Activated T-helper 1 cell treated with anti-CD3 and anti-CD28 coated beads, Interleukin-12 subunit alpha, Interleukin-12 subunit beta, Interleukin-2, Interleukin-4 antibody, amounts not matched to agents 30 ng/mL and 10 ng/mL and 1 ng/mL, durations not matched to agents 14 hours and 24 hours and 36 hours (primary cell): ENCODE results near the gene CPA2. TPM values are rescaled to one million over a fixed set of nuclear protein-coding genes. Genes with fewer than 3 reads are reported as not detected.

ENCODE experiments used
- DNase-seq: peaks from one replicate; pipeline ENCODE4 v3.0.0; 2021; ENCODE audit warnings: low spot score
- H3K27ac Mint-ChIP-seq: one replicate; pipeline ENCODE4 v1.8.0; 2021; ENCODE audit warnings: mild to moderate bottlenecking, mixed read lengths
- H3K27me3 Mint-ChIP-seq: one replicate; pipeline ENCODE4 v1.8.0; 2022; ENCODE audit warnings: mild to moderate bottlenecking, moderate library complexity, mixed read lengths; ENCODE audit not compliant: insufficient read depth
- H3K36me3 Mint-ChIP-seq: one replicate; pipeline ENCODE4 v1.8.0; 2021; ENCODE audit warnings: low read depth, mixed read lengths
- H3K4me1 Mint-ChIP-seq: one replicate; pipeline ENCODE4 v1.8.0; 2021; ENCODE audit warnings: low read depth, mixed read lengths
- H3K4me3 Mint-ChIP-seq: one replicate; pipeline ENCODE4 v1.8.0; 2021; ENCODE audit warnings: mild to moderate bottlenecking, moderate library complexity, mixed read lengths
- H3K9me3 Mint-ChIP-seq: one replicate; pipeline ENCODE4 v1.8.0; 2021; ENCODE audit warnings: mixed read lengths
- intact Hi-C: fragments of 100-400 bp; cut with micrococcal nuclease; formaldehyde crosslinking; loops from one replicate; pipeline ENCODE4 v1.15.1; 2024
- total RNA-seq: library from RNA; stranded (reverse); gene quantifications from 2 replicates; pipeline ENCODE4 v1.2.3, GENCODE V29; 2022

The CPA2 gene
- total RNA-seq, 1 donor from 2014 or later, result not detected

DNA sequence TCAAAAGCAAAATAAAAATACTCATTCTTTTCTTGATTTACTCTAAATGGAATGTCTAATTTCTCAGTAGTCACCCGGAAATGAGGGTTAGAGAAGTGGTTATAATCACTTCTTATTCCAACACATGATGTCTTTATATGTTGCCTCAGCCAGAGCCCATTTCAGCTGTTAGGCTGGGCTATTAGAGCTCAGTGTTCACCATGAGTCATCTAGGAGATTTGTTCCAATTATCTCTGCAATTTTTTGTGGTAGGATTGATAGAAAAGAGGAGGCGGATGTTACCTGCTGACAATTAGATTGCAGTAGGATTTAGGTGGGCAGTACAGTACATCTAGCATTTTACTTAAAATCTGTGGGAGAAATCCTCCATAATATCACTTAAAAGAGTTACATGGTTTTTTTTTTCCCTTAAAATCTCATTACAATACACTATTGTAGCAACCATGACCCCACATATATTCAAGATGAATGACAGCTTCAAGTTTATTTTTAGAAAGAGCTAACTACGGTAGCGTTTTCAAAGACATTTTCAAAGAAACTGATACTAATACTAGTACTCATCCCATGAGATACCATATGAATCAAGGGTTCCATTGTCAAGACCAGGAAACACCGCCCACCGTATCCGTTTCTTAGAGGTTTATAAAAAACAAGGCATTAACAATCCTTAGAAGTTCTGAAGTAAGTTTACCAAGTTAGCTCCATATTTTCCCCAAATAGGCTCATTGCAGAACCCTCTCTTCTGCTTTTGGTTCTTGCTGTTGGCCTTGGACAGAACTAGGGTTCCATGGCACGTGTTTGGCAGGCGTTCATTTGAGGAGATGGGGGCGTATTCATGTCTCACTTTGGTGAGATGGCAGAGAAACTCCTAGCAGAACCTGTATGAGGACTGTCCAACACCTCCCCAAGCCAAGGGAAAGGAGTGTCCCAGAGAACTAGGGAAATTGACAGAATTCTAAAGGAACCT lies 10.4 kb downstream of the CPA2 start:
- Mint-ChIP-seq H3K4me3 (peak overlapping the region; percentile 13), H3K27ac (peak overlapping the region; percentile 73), H3K9me3 (no peaks in the 10 kb centered on the region), H3K27me3 (peaks cover 2% of the 10 kb centered on the region), H3K4me1 (peaks cover 24% of the 10 kb centered on the region), H3K36me3 (no peaks in the 10 kb centered on the region)
- intact Hi-C loops, result loop anchor here (1.0 to 5.0 kb wide), 8 partner anchors 35 to 960 kb away; partner anchors contain the start of genes CEP41 and TMEM209
- no peak for DNase-seq

DNA sequence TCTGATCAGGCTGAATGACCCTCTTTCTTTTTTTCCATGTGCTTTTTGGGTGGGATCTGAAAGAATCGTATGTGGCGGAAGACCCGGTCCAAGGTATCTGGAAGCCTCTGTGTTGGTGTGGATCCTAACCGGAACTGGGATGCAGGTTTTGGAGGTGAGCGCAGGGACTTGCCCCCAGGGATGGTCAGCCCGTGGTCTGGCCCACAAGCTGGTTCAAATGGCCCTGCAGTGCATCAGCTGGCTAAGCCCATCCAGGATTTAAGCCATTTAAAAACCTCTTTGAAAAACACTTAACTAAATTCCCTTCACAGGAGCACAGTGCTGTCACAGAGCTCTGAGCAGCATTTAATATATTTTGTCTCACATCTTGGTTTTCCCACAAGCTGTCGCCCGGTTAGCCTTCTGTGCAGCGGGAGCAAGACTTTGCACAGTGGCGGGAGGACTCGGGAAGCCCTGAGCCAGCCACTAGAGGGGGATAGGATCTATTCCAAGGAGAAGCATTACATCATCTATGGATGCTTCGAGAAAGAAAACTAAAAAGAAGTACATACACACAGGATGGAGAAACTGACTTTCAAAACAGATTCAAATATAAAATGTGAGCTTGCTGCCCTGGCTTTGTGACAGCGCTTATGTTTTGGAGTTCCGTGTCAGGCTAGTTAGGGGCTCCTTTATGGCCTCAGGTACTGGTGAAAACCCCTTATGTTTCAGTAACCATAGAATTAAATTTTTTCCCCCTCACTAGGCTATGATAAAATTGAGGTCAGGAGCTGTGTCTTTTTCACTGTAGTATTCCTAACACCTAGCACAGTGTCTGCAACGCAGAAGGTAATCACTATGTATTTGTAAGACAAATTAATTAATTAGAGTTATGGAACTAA lies 11.3 kb downstream of the CPA2 start:
- intact Hi-C loops, result loop anchor here (1.0 to 5.0 kb wide), 8 partner anchors 36 to 959 kb away; partner anchors contain the start of genes CEP41 and TMEM209
- Mint-ChIP-seq H3K27ac (peak overlapping the region; percentile 73), H3K4me3 (no peak overlapping the region)

DNA sequence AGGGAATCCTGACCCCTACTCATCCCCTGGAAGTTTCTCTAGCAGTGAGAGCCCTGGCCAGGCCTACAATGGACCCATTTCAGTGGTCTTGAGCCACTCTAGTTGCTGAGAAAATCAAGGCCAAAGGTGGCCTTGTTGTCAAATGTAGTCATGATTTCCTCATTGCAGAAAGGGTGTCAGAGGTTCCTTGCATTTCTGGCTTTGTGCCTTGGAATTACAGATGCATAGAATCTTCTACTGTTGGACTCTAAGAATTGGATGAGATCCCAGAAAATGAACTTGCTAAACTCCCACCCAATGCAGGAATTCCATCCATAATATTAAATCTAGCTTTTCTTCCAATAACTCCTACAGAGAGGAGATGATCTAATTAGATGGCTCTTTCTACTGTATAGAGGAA lies 12.2 kb downstream of the CPA2 start:
- Mint-ChIP-seq H3K9me3 (no peaks in the 10 kb centered on the region), H3K36me3 (no peaks in the 10 kb centered on the region), H3K4me3 (no peak overlapping the region), H3K27ac (no peak overlapping the region), H3K4me1 (peaks cover 24% of the 10 kb centered on the region), H3K27me3 (peaks cover 2% of the 10 kb centered on the region)
- intact Hi-C loops, result loop anchor here (5.0 kb wide), 2 partner anchors 37 to 958 kb away; no protein-coding TSS in a partner anchor
- no peak for DNase-seq

More for the DNA sequence above, 11.3 kb downstream of the CPA2 start:
- peaks cover 2% of the 10 kb centered on the region for H3K27me3 Mint-ChIP-seq
- H3K4me1 Mint-ChIP-seq, result peaks cover 24% of the 10 kb centered on the region
- DNase-seq, result no peak
- no peaks in the 10 kb centered on the region for H3K36me3 Mint-ChIP-seq
- no peaks in the 10 kb centered on the region for H3K9me3 Mint-ChIP-seq

DNA sequence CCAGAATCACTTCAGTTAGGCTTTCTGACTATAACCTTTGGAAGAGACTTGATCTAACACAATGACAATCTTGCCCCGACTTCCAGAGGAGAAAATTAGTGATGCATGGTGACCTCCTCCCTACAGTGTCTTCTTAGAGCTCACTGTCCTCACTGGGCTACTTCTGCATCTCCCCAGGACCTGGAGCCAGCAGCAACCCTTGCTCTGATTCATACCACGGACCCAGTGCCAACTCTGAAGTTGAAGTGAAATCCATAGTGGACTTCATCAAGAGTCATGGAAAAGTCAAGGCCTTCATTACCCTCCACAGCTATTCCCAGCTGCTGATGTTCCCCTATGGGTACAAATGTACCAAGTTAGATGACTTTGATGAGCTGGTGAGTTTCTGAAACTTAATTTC lies 12.6 kb downstream of the CPA2 start:
- no peaks in the 10 kb centered on the region for H3K36me3 Mint-ChIP-seq
- no peak for DNase-seq
- peaks cover 1% of the 10 kb centered on the region for H3K27me3 Mint-ChIP-seq
- intact Hi-C loops, result loop anchor here (5.0 kb wide), 2 partner anchors 37 to 958 kb away; no protein-coding TSS in a partner anchor
- no peak overlapping the region for H3K27ac Mint-ChIP-seq
- no peaks in the 10 kb centered on the region for H3K9me3 Mint-ChIP-seq
- peaks cover 24% of the 10 kb centered on the region for H3K4me1 Mint-ChIP-seq
- no peak overlapping the region for H3K4me3 Mint-ChIP-seq

DNA sequence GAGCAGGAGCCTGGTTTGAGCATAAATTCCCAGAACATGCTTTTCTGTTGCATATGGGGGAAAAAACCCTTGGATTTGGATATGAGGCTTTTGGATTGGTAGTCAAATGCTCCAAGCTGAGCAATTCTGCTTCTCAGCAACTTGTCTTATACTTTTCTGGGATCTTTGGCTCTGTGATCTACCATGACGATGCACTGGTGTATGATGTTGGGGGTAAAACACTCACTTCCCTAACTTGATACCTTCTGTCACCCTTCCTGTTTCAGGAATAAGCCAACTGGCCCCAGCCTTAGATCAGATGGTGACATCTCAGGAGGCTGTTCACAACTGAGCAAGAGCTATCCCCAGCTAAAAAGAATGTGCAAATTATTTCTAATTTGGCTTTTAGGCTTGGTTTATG lies 13.2 kb downstream of the CPA2 start:
- Mint-ChIP-seq H3K27ac (no peak overlapping the region), H3K36me3 (no peaks in the 10 kb centered on the region), H3K27me3 (peaks cover 3% of the 10 kb centered on the region), H3K4me3 (no peak overlapping the region), H3K4me1 (peaks cover 24% of the 10 kb centered on the region), H3K9me3 (no peaks in the 10 kb centered on the region)
- DNase-seq, result no peak
- intact Hi-C loops, result loop anchor here (5.0 kb wide), 2 partner anchors 38 to 957 kb away; no protein-coding TSS in a partner anchor

DNA sequence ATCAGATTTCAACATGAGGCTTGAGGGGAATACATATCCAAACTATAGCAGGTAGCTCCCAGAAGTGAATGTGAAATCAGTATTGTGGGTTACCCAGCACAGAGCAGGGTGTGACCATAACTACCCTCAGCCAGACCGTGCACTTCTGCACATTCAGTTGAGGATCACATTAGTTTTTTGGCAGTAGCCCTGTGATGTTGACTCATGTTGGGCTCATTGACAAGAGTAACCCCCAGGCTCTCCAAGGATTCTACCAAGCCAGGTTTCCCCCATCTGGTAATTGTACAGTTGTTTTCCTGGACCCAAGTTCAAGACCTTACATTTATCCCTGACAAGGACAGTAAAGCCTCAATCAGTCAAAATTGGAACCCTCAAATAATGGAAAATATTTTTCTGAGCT lies 14.6 kb downstream of the CPA2 start:
- DNase-seq, result no peak
- H3K36me3 Mint-ChIP-seq, result no peaks in the 10 kb centered on the region
- H3K27me3 Mint-ChIP-seq, result peaks cover 3% of the 10 kb centered on the region
- no peak overlapping the region for H3K4me3 Mint-ChIP-seq
- intact Hi-C loops, result no loop called here
- no peak overlapping the region for H3K27ac Mint-ChIP-seq
- peaks cover 15% of the 10 kb centered on the region for H3K4me1 Mint-ChIP-seq
- H3K9me3 Mint-ChIP-seq, result no peaks in the 10 kb centered on the region

DNA sequence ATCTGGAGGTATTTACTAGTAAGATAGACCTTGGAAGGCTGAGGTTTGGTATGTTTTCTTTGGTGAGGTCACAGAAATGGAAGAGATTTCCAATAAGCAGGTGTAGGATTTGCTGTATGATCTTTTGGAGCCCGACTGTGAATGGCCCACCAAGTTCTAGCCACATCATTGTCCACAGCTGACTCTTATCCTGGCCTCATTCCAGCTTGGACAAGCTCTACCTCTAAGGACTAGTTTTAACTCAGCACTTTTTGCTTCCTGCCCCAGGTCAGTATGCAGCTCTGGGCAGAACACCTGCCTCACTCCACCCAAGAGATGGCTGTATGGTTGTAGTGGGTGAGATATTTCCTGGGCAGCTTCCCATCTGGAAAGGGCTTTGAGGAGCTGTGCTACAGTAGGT lies 20.2 kb downstream of the CPA2 start:
- H3K36me3 Mint-ChIP-seq, result no peaks in the 10 kb centered on the region
- no peaks in the 10 kb centered on the region for H3K9me3 Mint-ChIP-seq
- intact Hi-C loops, result no loop called here
- no peak overlapping the region for H3K27ac Mint-ChIP-seq
- no peak overlapping the region for H3K4me3 Mint-ChIP-seq
- H3K27me3 Mint-ChIP-seq, result peaks cover 3% of the 10 kb centered on the region
- DNase-seq, result no peak
- no peaks in the 10 kb centered on the region for H3K4me1 Mint-ChIP-seq

DNA sequence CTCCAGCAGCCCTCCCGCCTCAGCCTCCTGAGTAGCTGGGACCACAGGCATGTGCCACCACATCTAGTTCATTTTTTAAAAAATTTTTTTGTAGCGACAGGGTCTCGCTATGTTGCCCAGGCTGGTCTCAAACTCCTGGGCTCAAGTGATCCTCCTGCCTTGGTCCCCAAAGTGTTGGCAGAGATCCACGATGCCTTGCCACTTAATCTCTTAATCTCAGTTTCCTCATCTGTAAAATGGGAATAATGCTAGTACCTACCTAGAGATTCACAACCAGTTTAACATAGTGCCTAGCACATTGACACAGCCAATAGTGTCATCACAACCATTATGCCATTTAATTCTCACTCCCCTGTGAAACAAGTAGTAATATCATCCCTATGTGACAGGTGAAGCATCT lies 21.5 kb downstream of the CPA2 start:
- H3K27me3 Mint-ChIP-seq, result peaks cover 3% of the 10 kb centered on the region
- H3K4me3 Mint-ChIP-seq, result no peak overlapping the region
- no peaks in the 10 kb centered on the region for H3K4me1 Mint-ChIP-seq
- no peak overlapping the region for H3K27ac Mint-ChIP-seq
- H3K9me3 Mint-ChIP-seq, result no peaks in the 10 kb centered on the region
- no peaks in the 10 kb centered on the region for H3K36me3 Mint-ChIP-seq
- DNase-seq, result no peak
- intact Hi-C loops, result no loop called here

DNA sequence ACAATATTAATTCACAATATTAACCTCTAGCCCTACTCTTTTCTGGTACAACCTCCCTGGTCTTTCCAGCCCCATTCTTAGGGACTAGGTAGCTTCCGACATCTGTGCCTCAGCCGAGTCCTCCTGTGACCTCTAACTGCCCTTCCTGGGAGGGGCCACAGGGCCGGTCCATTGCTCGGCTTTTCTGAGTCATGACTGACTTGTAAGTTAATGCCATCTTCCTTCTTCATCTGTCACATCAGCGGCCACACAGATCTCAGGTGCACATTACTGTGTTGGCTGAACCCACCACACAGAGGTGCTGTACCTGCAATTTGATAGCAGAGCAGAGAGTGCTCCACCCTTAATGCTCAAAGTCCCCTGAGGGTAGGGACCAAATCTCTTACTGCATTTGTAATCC lies 22.2 kb downstream of the CPA2 start:
- H3K27ac Mint-ChIP-seq, result no peak overlapping the region
- H3K4me3 Mint-ChIP-seq, result no peak overlapping the region
- intact Hi-C loops, result no loop called here
- H3K36me3 Mint-ChIP-seq, result no peaks in the 10 kb centered on the region
- no peaks in the 10 kb centered on the region for H3K4me1 Mint-ChIP-seq
- peaks cover 3% of the 10 kb centered on the region for H3K27me3 Mint-ChIP-seq
- no peak for DNase-seq
- H3K9me3 Mint-ChIP-seq, result peaks cover 5% of the 10 kb centered on the region

DNA sequence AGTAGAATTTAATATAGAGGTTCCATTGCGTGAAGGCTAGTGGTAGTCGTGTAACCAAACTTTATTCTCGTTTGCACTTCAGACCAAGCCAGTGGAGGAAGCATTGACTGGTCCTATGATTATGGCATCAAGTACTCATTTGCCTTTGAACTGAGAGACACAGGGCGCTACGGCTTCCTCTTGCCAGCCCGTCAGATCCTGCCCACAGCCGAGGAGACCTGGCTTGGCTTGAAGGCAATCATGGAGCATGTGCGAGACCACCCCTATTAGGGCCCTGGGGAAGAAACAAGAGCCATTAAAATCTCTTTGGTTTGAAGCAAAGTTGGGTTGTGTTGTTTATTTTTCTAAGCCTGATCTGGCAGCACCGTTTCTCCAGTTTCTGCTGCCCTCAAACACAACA lies 22.8 kb downstream of the CPA2 start:
- Mint-ChIP-seq H3K36me3 (no peaks in the 10 kb centered on the region), H3K27me3 (peaks cover under 1% of the 10 kb centered on the region), H3K4me3 (no peak overlapping the region), H3K4me1 (no peaks in the 10 kb centered on the region), H3K9me3 (peaks cover 7% of the 10 kb centered on the region), H3K27ac (no peak overlapping the region)
- DNase-seq, result no peak
- intact Hi-C loops, result no loop called here

DNA sequence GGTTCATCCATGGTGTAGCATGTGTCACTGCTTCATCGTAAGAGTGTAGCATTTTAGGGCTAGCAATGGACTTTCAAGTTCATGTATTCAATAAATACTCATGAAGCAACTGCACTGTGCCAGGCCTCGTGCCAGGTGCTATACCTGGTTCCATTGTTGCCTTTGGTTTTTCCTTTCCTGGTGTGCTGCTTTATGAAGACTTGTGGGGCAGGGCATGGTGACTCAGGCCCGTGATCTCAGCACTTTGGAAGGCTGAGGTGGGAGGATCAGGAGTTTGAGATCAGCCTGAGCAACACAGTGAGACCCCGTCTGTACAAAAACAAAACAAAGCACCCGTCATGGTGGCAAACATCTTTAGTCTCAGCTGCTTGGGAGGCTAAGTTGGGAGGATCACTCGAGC lies 24.1 kb downstream of the CPA2 start:
- H3K9me3 Mint-ChIP-seq, result peaks cover 7% of the 10 kb centered on the region
- DNase-seq, result no peak
- H3K36me3 Mint-ChIP-seq, result no peaks in the 10 kb centered on the region
- H3K4me3 Mint-ChIP-seq, result no peak overlapping the region
- intact Hi-C loops, result no loop called here
- no peaks in the 10 kb centered on the region for H3K27me3 Mint-ChIP-seq
- H3K27ac Mint-ChIP-seq, result no peak overlapping the region
- no peaks in the 10 kb centered on the region for H3K4me1 Mint-ChIP-seq

DNA sequence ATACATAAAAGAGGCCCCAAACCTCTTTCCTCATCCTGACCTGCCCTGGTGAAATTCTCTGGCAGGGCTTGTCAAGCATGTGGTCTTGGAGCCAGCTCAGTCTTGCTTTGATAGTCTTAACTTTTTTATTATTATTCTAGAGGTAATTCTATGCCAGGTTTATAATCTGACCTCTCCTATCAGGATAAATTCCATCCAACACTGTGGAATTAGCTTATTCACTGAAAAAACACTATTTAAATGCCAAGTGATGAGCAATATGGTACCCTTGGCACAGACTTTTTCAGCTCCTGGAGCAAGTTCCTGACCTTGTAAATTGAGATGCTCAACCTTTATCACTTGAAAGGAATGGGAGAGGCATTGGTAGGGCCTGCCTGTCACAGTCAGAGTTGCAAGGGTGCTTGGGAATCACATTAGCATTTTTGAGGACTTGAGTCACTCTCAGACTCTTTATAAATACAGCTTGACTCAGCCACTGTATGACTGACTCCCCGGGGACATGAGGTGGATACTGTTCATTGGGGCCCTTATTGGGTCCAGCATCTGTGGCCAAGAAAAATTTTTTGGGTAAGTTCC lies 26.1 kb downstream of the CPA2 start, which contains the start of gene CPA4:
TSS of gene CPA4 (plus strand) at position 480 of the 576 bp plus-strand sequence. CDS start at position 500, 20 bp downstream.
- Mint-ChIP-seq H3K27ac (no peak within 1 kb of the TSS), H3K27me3 (no peaks in the 10 kb centered on the region), H3K4me3 (no peak within 1 kb of the TSS), H3K4me1 (no peaks in the 10 kb centered on the region), H3K36me3 (no peaks in the 10 kb centered on the region), H3K9me3 (peaks cover 10% of the 10 kb centered on the region)
- no peak for DNase-seq
- intact Hi-C loops, result no loop called here
